ENCODE results near the gene BRCA1.
"Not testable (repeated sequence)": the region's sequence is repeated elsewhere in the genome, so short reads cannot be mapped to it uniquely, and the experiment has no call there.

The BRCA1 gene

GRCh38 chr17:43003542-43004172, 121.5 kb downstream of the BRCA1 start:
- no peak for DNase-seq (ENCODE audit: low read depth in 3 of 3)

GRCh38 chr17:43000894-43001293, 124.3 kb downstream of the BRCA1 start:
- DNase-seq (ENCODE audit: low read depth in 3 of 3), result not testable (repeated sequence)

GRCh38 chr17:42999003-42999525, 126.1 kb downstream of the BRCA1 start:
- no peak for DNase-seq (ENCODE audit: low read depth in 3 of 3)

GRCh38 chr17:42997984-42998938, 126.9 kb downstream of the BRCA1 start, which contains the start of gene RPL27:
Gene RPL27, plus strand, starts transcription at chr17:42998419. Its CDS starts 332 bp downstream, at chr17:42998751.
- peak; percentile 85 to 96 (median 94) for DNase-seq (ENCODE audit: low read depth in 3 of 3)

- no peak for DNase-seq (ENCODE audit: low read depth in 3 of 3)
Measured at GRCh38 chr17:42997390-42997983, 127.7 kb downstream of the BRCA1 start.
